Measurements from ENCODE around the gene AP1S1.
"Not testable (repeated sequence)": the region's sequence is repeated elsewhere in the genome, so short reads cannot be mapped to it uniquely, and the experiment has no call there.

The AP1S1 gene

GRCh38 chr7:101125989-101126650 lies 28.2 kb upstream of the AP1S1 start:
- no peak for DNase-seq

- no peak for DNase-seq
Measured at GRCh38 chr7:101126651-101127459, 27.4 kb upstream of the AP1S1 start, which contains the start of gene SERPINE1. Gene SERPINE1, plus strand, starts transcription at chr7:101127104. Its CDS starts 1,290 bp downstream, at chr7:101128394.

GRCh38 chr7:101127460-101128039 lies 26.7 kb upstream of the AP1S1 start:
- DNase-seq: no peak

GRCh38 chr7:101128040-101128834 lies 26.0 kb upstream of the AP1S1 start:
- no peak for DNase-seq

DNA sequence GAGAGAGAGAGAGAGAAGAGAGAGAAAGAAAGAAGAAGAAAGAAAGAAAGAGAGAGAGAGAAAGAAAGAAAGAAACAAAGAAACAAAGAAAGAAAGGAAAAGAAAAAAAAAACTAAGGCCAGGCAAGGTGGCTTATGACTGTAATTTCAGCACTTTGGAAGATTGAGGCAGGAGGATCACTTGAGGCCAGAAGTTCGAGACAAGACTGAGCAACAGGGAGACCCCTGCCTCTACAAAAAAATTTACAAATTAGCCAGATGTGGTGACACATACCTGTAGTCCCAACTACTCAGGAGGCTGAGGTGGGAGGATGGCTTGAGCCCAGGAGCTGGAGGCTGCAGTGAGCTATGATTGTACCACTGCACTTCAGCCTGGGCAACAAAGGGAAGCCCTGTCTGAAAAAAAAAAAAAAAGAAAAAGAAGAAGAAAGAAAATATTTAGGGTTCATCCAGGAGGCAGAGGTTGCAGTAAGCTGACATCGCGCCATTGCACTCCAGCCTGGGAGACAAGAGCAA lies 24.6 kb upstream of the AP1S1 start:
- no peak for DNase-seq

DNA sequence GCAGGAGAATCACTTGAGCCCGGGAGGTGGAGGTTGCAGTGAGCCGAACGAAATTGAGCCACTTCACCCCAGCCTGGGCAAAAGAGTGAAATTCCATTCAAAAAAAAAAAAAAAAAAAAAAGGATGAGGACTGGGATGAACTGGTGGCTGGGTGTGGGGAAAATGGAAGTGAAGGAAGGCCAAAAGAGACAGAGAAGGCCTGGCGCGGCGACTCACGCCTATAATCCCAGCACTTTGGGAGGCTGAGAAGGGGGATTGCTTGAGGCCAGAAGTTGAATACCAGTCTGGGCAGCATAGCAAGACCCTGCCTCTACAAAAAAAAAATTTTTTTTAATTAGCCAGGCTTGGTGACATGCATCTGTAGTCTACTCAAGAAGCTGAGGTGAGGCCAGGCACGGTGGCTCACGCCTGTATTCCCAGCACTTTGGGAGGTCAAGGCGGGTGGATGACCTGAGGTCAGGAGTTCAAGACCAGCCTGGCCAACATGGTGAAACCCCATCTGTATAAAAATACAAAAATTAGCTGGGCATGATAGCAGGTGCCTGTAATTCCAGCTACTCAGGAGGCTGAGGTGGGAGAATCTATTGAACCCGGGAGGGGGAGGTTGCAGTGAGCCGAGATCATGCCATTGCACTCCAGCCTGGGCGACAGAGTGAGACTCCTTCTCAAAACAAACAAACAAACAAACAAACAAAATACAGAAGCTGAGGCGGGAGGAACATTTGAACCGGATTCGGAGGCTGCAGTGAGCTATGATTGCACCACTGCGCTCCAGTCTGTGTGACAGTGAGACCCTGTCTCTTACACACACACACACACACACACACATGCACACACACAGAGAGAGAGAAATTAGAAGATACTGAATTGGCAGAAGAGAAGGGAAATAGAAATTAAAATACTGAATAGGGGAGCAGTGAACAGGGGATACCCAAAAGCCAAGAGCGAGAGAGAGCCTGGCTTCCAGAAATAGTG lies 21.4 kb upstream of the AP1S1 start:
- not testable (repeated sequence) for DNase-seq

GRCh38 chr7:101133621-101134398 lies 20.5 kb upstream of the AP1S1 start:
- no peak for DNase-seq

DNA sequence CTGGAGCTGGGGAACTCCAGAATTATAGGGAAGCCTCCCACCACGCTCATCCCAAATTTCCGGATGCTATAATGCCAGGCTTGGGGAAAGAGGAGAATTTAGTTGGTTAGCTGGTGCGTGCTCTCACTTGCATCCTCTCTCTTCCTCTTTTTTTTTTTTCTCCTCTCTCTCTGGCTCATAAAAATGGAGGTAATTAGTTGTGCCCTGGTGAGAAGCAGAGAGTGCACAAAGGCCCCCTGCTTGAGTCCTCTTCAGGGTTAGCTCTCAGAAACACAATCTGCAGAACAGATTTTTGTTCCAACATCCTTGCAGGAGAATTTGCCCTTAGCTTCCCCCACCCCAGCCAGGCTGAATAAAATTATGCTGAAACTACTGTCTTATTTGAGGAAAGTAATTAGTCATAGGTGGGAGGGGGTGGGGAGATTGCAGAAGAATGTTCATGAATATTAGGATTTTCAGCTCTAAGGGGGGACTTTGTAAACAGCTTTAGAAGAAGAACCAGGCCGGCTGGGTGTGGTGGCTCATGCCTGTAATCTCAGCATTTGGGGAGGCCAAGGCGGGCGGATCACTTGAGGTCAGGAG lies 19.8 kb upstream of the AP1S1 start:
- DNase-seq: no peak

- DNase-seq: no peak
Measured at GRCh38 chr7:101137651-101138212, 16.5 kb upstream of the AP1S1 start.

DNA sequence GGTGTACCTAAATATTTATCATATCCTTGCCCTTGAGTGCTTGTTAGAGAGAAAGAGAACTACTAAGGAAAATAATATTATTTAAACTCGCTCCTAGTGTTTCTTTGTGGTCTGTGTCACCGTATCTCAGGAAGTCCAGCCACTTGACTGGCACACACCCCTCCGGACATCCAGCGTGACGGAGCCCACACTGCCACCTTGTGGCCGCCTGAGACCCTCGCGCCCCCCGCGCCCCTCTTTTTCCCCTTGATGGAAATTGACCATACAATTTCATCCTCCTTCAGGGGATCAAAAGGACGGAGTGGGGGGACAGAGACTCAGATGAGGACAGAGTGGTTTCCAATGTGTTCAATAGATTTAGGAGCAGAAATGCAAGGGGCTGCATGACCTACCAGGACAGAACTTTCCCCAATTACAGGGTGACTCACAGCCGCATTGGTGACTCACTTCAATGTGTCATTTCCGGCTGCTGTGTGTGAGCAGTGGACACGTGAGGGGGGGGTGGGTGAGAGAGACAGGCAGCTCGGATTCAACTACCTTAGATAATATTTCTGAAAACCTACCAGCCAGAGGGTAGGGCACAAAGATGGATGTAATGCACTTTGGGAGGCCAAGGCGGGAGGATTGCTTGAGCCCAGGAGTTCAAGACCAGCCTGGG lies 15.9 kb upstream of the AP1S1 start:
- DNase-seq: peak; percentile 63

- peak; percentile 18 for DNase-seq
Measured at GRCh38 chr7:101140339-101140699, 14.0 kb upstream of the AP1S1 start.

DNA sequence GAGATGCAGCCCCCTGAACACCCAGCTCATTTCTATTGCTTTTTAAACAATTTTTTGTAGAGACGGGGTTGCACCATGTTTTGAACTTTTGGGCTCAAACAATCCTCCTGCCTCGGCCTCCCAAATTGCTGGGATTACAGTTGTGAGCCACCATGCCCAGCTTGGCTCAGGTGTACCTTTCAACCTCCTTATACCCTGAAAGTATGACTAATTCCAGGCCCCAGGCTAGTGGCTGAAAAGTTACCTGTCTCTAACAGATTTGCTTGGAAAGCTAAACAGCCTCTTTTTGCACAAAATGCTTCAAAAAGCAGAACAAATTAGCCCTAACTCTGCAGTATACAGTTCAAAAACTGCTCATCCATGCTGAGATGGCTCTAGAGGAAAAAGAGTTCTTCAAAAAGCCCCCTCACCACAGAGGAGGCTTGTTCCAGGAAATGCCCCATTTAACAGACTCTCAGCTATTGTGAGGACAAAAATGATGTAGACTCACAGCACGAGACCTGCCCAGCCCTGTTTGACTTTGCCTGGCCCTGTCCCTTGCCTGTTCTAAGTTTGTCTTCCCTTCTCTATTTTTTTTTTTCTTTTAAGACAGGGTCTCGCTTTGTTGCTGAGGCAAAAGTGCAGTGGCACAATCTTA lies 13.4 kb upstream of the AP1S1 start:
- no peak for DNase-seq

DNA sequence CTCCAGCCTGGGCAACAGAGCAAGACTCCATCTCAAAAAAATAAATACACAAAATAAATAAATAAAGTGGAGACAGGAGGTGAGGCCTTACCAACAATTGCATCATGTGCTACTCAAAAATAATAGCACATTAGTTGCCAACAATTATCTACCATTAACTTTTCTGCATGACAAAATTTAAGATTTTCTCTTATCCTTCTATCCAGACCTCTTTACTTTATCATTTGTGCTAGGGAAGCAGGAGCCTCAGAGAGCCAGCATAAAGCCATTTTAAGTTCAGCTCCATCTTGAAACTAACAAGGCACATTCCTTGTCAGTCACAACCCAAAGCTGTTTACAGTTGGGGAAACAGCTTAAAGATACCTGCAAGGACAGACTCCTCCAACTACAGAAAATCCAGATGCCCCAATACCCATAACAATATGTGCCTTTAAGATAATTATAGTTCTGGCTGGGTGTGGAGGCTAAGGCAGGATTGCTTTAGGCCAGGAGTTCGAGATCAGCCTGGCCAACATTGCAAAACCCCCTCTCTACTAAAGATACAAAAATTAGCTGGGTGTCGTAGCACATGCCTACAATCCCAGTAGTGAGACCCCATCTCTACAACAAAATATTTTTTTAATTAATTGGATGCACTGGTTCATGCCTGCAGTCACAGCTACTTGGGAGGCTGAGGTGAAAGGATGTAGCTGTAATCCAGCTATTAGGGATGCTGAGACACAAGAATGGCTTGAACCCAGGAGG lies 2.2 kb upstream of the AP1S1 start:
- no peak for DNase-seq

- no peak for DNase-seq
Measured at GRCh38 chr7:101154693-101155102, 422 bp downstream of the AP1S1 start.

DNA sequence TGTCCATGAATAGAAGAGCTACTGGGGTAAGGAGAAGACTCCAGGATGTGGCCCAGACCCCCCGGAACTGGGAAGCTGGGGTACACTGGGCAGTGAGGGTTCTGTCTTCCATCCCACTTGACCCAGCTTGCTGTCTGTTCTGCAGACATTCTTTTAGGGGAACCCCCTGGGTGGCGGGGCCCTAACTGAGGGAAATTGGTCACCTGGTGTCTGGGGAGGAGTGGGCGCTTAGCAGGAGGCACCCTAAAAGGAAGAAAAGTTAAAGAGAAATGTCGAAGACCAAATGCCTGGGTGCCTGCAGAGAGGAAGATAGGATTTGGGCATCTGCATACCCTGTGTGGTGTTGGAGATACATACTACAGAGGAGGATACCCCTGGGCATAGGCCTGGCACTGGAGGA lies 1.0 kb downstream of the AP1S1 start:
- no peak for DNase-seq

DNA sequence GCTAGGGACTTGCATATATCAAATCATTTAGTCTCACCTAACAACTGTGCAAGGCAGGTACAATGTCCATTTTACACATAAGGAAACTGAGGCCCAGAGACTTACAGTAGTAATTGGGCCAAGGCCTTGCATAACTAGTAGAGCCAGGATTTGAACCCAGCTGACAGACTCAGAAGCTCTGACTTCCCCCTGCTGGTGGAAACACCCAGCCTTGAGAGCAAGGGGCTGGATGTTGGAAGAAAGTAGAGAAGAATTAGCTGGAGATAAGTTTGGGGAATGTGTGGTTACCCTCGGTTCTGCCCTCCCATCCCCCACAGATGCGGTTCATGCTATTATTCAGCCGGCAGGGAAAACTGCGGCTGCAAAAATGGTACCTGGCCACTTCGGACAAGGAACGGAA lies 2.0 kb downstream of the AP1S1 start:
- no peak for DNase-seq

- DNase-seq: no peak
Measured at GRCh38 chr7:101156866-101157589, 2.8 kb downstream of the AP1S1 start.

Measured in NCI-H1436 treated with DMSO at 0.1 percent for 48 hours (cell line).